B cell (primary cell): ENCODE results near the gene TCN1. TPM values are rescaled to one million over a fixed set of nuclear protein-coding genes. Genes with fewer than 3 reads are reported as not detected.

Source experiments
- ATAC-seq: fragments of 200-7000 bp; cut with Tn5 transposase; one replicate; pipeline ENCODE4 v1.10.0; 2021; ENCODE audit warnings: low read depth, mild to moderate bottlenecking, moderate number of reproducible peaks, moderate library complexity
- CTCF ChIA-PET: fragments of 350-600 bp; sonication (Branson Sonifier 250); formaldehyde crosslinking; loops from one replicate; lab custom pipeline; 2021; ENCODE audit warnings: antibody characterized with exemption, inconsistent platforms; lab: Charles Lee
- POLR2A ChIA-PET: fragments of 350-600 bp; sonication (Branson Sonifier 250); formaldehyde crosslinking; loops from one replicate; lab custom pipeline; 2021; ENCODE audit warnings: antibody characterized with exemption; lab: Charles Lee
- DNase-seq: peaks from one replicate; pipeline ENCODE4 v3.0.0; 2013
- H2AFZ ChIP-seq: 2 replicates; pipeline ENCODE4 v1.6.1; 2012; ENCODE audit warnings: mild to moderate bottlenecking, low read depth, low read length; ENCODE audit not compliant: insufficient read depth, poor library complexity, severe bottlenecking
- H3K27ac ChIP-seq, 2 donors: 1 replicate in 1 of 2; 2 replicates in 1 of 2; pipeline ENCODE4 v1.5.1; 2012 to 2013; ENCODE audit warnings: low read length in 2 of 2, mild to moderate bottlenecking in 2 of 2, moderate library complexity in 1 of 2
- H3K27me3 ChIP-seq, 4 experiments: fragments of 200-600 bp in 1 of 4; sonication (generic) in 1 of 4; replicated peaks in 1 of 4; 1 replicate in 2 of 4; 2 replicates in 2 of 4; pipeline versions ENCODE4 v1.6.1 to v1.7.0; 2013 to 2016; ENCODE audit warnings: low read length in 3 of 4, mild to moderate bottlenecking in 2 of 4, mixed read lengths in 1 of 4, moderate library complexity in 1 of 4; ENCODE audit not compliant: insufficient read depth in 4 of 4, control insufficient read depth in 3 of 4; ENCODE audit errors: control extremely low read depth in 1 of 4
- H3K36me3 ChIP-seq, 2 experiments: replicated peaks in 1 of 2; 1 replicate in 1 of 2; 2 replicates in 1 of 2; pipeline versions ENCODE4 v1.6.1 to v1.7.1; 2013; ENCODE audit warnings: low read length in 1 of 2; ENCODE audit not compliant: insufficient read depth in 2 of 2, control insufficient read depth in 1 of 2; ENCODE audit errors: control extremely low read depth in 1 of 2, extremely low read depth in 1 of 2
- H3K4me1 ChIP-seq, 2 donors: fragments of 200-600 bp in 1 of 2; sonication (generic) in 1 of 2; 1 replicate in 1 of 2; 2 replicates in 1 of 2; pipeline versions ENCODE4 v1.5.1 to v1.6.1; 2013 to 2017; ENCODE audit warnings: low read length in 2 of 2; ENCODE audit not compliant: control insufficient read depth in 2 of 2, insufficient read depth in 2 of 2
- H3K4me2 ChIP-seq: replicated peaks from 2 replicates; pipeline ENCODE3; 2012; ENCODE audit warnings: mild to moderate bottlenecking, low read depth, low read length; ENCODE audit not compliant: poor library complexity, severe bottlenecking
- H3K4me3 ChIP-seq, 5 experiments: fragments of 200-600 bp in 1 of 5; sonication (generic) in 1 of 5; 1 replicate in 3 of 5; 2 replicates in 2 of 5; pipeline versions ENCODE4 v1.5.1 to v1.7.0; 2011 to 2016; ENCODE audit warnings: low read length in 4 of 5, mild to moderate bottlenecking in 4 of 5, low read depth in 2 of 5, control low read depth in 1 of 5, moderate library complexity in 1 of 5; ENCODE audit not compliant: insufficient read depth in 1 of 5; ENCODE audit errors: control extremely low read depth in 1 of 5, extremely low read depth in 1 of 5
- H3K79me2 ChIP-seq: fragments of 200-600 bp; sonication (generic); one replicate; pipeline ENCODE4 v1.6.0; 2016; ENCODE audit warnings: low read length; ENCODE audit not compliant: control insufficient read depth, insufficient read depth
- H3K9ac ChIP-seq: fragments of 200-600 bp; sonication (generic); 2 replicates; pipeline ENCODE4 v1.6.1; 2017; ENCODE audit warnings: mild to moderate bottlenecking, low read length, moderate library complexity
- H3K9me3 ChIP-seq, 3 donors: one replicate each; pipeline versions ENCODE4 v1.6.1 to v1.7.1; 2013; ENCODE audit warnings: low read length in 2 of 3; ENCODE audit not compliant: control insufficient read depth in 2 of 3, insufficient read depth in 1 of 3; ENCODE audit errors: control extremely low read depth in 1 of 3
- H4K20me1 ChIP-seq: 2 replicates; pipeline ENCODE4 v1.6.0; 2012; ENCODE audit warnings: mild to moderate bottlenecking, low read length; ENCODE audit not compliant: insufficient read depth, control insufficient read depth, poor library complexity, severe bottlenecking
- H3K27ac Mint-ChIP-seq: one replicate; pipeline ENCODE4 v1.8.0; 2021; ENCODE audit warnings: mixed read lengths
- H3K27me3 Mint-ChIP-seq: one replicate; pipeline ENCODE4 v1.8.0; 2021; ENCODE audit warnings: mixed read lengths
- H3K4me1 Mint-ChIP-seq: one replicate; pipeline ENCODE4 v1.8.0; 2021; ENCODE audit warnings: mixed read lengths
- H3K4me3 Mint-ChIP-seq: one replicate; pipeline ENCODE4 v1.8.0; 2021; ENCODE audit warnings: mixed read lengths
- H3K9me3 Mint-ChIP-seq: one replicate; pipeline ENCODE4 v1.8.0; 2022; ENCODE audit warnings: mixed read lengths; ENCODE audit not compliant: insufficient read depth
- EZH2 ChIP-seq: IDR thresholded peaks from 2 replicates; pipeline ENCODE4 v1.6.1; 2012; ENCODE audit warnings: borderline replicate concordance, low read depth, mild to moderate bottlenecking, moderate library complexity, low read length; ENCODE audit not compliant: insufficient read depth, poor library complexity, severe bottlenecking
- WGBS: methylation state at CpG from one replicate; pipeline ENCODE4 v1.1.5; 2013; ENCODE audit warnings: missing lambda C conversion rate; ENCODE audit not compliant: insufficient coverage; 5-methylcytosine and 5-hydroxymethylcytosine counted together
- intact Hi-C: fragments of 100-400 bp; cut with micrococcal nuclease; formaldehyde crosslinking; loops from one replicate; pipeline ENCODE4 v1.10.0; 2022
- polyA plus RNA-seq: library from polyadenylated mRNA; depleted of rRNA; stranded (reverse); fragments of >200 nt; gene quantifications from 2 replicates; pipeline ENCODE4 v1.2.3, GENCODE V29; 2012
- total RNA-seq, 2 donors: library from RNA; stranded (reverse); fragments of 120-200 nt in 1 of 2; gene quantifications; 1 replicate in 1 of 2; 2 replicates in 1 of 2; pipeline versions ENCODE4 v1.2.3 to v1.2.4, GENCODE V29; 2013 to 2022
- TF ChIP-seq, protein P1 (sequence below): fragments of 200-600 bp; IDR thresholded peaks from one replicate; pipeline ENCODE4 v1.8.0; 2022; ENCODE audit warnings: antibody characterized with exemption, mild to moderate bottlenecking

TCN1 gene
- total and polyA plus RNA-seq, 2 donors (not counting 1 experiment from before 2014, with no cell fraction given) = 0.15 TPM; not detected in 1

GRCh38 chr11:59877325-59877724, 11.0 kb upstream of the TCN1 start:
- Mint-ChIP-seq H3K4me3 (no peak overlapping the region), H3K4me1 (no peaks in the 10 kb centered on the region), H3K27ac (no peak overlapping the region), H3K27me3 (peaks cover 21% of the 10 kb centered on the region), H3K9me3 (no peaks in the 10 kb centered on the region)
- no peaks in the 10 kb centered on the region for H3K27me3 ChIP-seq
- TF ChIP-seq, protein P1, sequence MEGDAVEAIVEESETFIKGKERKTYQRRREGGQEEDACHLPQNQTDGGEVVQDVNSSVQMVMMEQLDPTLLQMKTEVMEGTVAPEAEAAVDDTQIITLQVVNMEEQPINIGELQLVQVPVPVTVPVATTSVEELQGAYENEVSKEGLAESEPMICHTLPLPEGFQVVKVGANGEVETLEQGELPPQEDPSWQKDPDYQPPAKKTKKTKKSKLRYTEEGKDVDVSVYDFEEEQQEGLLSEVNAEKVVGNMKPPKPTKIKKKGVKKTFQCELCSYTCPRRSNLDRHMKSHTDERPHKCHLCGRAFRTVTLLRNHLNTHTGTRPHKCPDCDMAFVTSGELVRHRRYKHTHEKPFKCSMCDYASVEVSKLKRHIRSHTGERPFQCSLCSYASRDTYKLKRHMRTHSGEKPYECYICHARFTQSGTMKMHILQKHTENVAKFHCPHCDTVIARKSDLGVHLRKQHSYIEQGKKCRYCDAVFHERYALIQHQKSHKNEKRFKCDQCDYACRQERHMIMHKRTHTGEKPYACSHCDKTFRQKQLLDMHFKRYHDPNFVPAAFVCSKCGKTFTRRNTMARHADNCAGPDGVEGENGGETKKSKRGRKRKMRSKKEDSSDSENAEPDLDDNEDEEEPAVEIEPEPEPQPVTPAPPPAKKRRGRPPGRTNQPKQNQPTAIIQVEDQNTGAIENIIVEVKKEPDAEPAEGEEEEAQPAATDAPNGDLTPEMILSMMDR = no peak
- TF ChIP-seq EZH2 = no peak
- CTCF ChIA-PET = no interaction called here
- H2AFZ ChIP-seq = no peak overlapping the region
- intact Hi-C loops = no loop called here
- H3K4me2 ChIP-seq = no peak overlapping the region
- no peaks in the 10 kb centered on the region for H4K20me1 ChIP-seq
- no peaks in the 10 kb centered on the region for H3K36me3 ChIP-seq
- H3K9me3 ChIP-seq = no peaks in the 10 kb centered on the region
- no peak overlapping the region for H3K9ac ChIP-seq
- no peaks in the 10 kb centered on the region for H3K79me2 ChIP-seq
- no peaks in the 10 kb centered on the region for H3K4me1 ChIP-seq
- DNase-seq (no peak), ATAC-seq (no peak)
- POLR2A ChIA-PET = no interaction called here
- no peak overlapping the region for H3K27ac ChIP-seq
- H3K4me3 ChIP-seq = no peak overlapping the region

DNA sequence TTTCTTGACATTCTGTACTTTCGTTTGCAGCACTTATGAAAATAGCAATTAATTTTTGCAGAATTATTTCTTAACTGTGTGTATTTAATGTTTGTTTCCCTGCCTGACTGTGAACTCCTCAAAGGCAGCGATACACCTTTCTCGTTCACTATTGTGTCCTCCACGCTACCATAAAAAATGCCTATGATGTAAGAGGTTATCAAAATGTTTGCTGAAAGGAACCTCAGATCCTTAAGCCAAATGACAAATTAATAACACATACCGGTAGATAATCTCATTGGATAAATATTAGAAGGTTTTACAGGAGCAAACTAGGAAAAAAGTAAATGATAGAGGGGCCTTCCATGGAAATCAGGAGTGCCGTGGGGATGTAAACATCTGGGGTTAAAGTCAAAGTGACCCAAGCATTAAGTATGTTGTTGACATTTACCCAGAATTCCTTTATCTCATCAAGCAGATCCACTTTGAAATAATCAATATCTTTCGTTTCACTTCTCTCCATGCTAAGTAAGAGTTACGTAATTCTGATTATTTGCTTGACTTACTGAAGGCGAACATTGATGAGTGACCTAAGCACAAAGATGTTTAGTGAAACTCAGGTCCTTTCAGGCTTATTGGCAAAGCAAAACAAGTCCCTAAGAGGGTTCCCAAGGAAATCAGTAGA, 9.7 kb upstream of the TCN1 start:
- H3K27me3 ChIP-seq = no peaks in the 10 kb centered on the region
- Mint-ChIP-seq H3K4me3 (no peak overlapping the region), H3K27ac (no peak overlapping the region), H3K4me1 (no peaks in the 10 kb centered on the region), H3K9me3 (peaks cover 2% of the 10 kb centered on the region), H3K27me3 (peaks cover 21% of the 10 kb centered on the region)
- CTCF ChIA-PET = no interaction called here
- no peaks in the 10 kb centered on the region for H3K36me3 ChIP-seq
- H3K9me3 ChIP-seq = no peaks in the 10 kb centered on the region
- POLR2A ChIA-PET = no interaction called here
- H2AFZ ChIP-seq = no peak overlapping the region
- H3K4me2 ChIP-seq = no peak overlapping the region
- H3K4me3 ChIP-seq = no peak overlapping the region
- no peaks in the 10 kb centered on the region for H3K4me1 ChIP-seq
- H4K20me1 ChIP-seq = no peaks in the 10 kb centered on the region
- no peak for DNase-seq
- TF ChIP-seq EZH2 = no peak
- TF ChIP-seq, protein P1 = no peak
- WGBS = 100% methylated on average over 3 of the region's 9 CpGs
- no peak overlapping the region for H3K9ac ChIP-seq
- no peaks in the 10 kb centered on the region for H3K79me2 ChIP-seq
- ATAC-seq = no peak
- H3K27ac ChIP-seq = no peak overlapping the region
- intact Hi-C loops = no loop called here
